KMS-11 (cell line): ENCODE data around the gene ENOX1.

Experiments
- H2AFZ ChIP-seq: fragments of 200-600 bp; sonication (generic); 2 replicates; pipeline ENCODE4 v1.6.1; 2016; ENCODE audit warnings: antibody characterized with exemption, mixed run types, low read depth
- H3K27ac ChIP-seq: fragments of 200-600 bp; sonication (generic); 2 replicates; pipeline ENCODE4 v1.6.1; 2016; ENCODE audit warnings: mild to moderate bottlenecking, mixed run types
- H3K27me3 ChIP-seq: fragments of 200-600 bp; sonication (generic); 2 replicates; pipeline ENCODE4 v1.6.1; 2017; ENCODE audit warnings: mild to moderate bottlenecking, low read depth, mixed run types, moderate library complexity; ENCODE audit not compliant: insufficient read depth
- H3K36me3 ChIP-seq: fragments of 200-600 bp; sonication (generic); 2 replicates; pipeline ENCODE4 v1.6.1; 2017; ENCODE audit warnings: mild to moderate bottlenecking, mixed run types; ENCODE audit not compliant: insufficient read depth
- H3K4me1 ChIP-seq: fragments of 200-600 bp; sonication (generic); 2 replicates; pipeline ENCODE4 v1.6.1; 2016; ENCODE audit warnings: mild to moderate bottlenecking, low read depth, mixed run types; ENCODE audit not compliant: poor library complexity, severe bottlenecking
- H3K4me2 ChIP-seq: fragments of 200-600 bp; sonication (generic); 2 replicates; pipeline ENCODE4 v1.7.0; 2016; ENCODE audit warnings: mild to moderate bottlenecking, mixed run types
- H3K4me3 ChIP-seq: fragments of 200-600 bp; sonication (generic); IDR thresholded peaks from 2 replicates; pipeline ENCODE4 v1.6.1; 2017; ENCODE audit warnings: low read depth, low read length, mixed read lengths; ENCODE audit not compliant: insufficient read depth
- H3K79me2 ChIP-seq: fragments of 200-600 bp; sonication (generic); 2 replicates; pipeline ENCODE4 v1.6.1; 2016; ENCODE audit warnings: low read depth, mixed run types; ENCODE audit not compliant: insufficient read depth
- H3K9ac ChIP-seq: fragments of 200-600 bp; sonication (generic); 2 replicates; pipeline ENCODE4 v1.6.1; 2016; ENCODE audit warnings: mild to moderate bottlenecking, mixed run types
- H4K20me1 ChIP-seq: fragments of 200-600 bp; sonication (generic); 2 replicates; pipeline ENCODE4 v1.6.1; 2016; ENCODE audit warnings: mild to moderate bottlenecking, mixed run types; ENCODE audit not compliant: insufficient read depth
- CTCF ChIP-seq: fragments of 200-600 bp; sonication (generic); conservative IDR thresholded peaks from 2 replicates; pipeline ENCODE4 v1.6.1; 2017; ENCODE audit warnings: low read depth, mild to moderate bottlenecking, antibody characterized with exemption, low read length, moderate library complexity, mixed read lengths

Gene ENOX1

GRCh38 chr13:43273362-43273761 lies 513.4 kb downstream of the ENOX1 start:
- Histone ChIP-seq H3K4me2 (no peak overlapping the region), H2AFZ (no peak overlapping the region), H3K27ac (no peak overlapping the region)

GRCh38 chr13:43272851-43273250 lies 513.9 kb downstream of the ENOX1 start:
- H3K79me2 ChIP-seq = no peaks in the 10 kb centered on the region
- no peak overlapping the region for H3K9ac ChIP-seq
- H3K27ac ChIP-seq = no peak overlapping the region
- H3K4me1 ChIP-seq = no peaks in the 10 kb centered on the region
- H3K27me3 ChIP-seq = no peaks in the 10 kb centered on the region
- H3K4me2 ChIP-seq = no peak overlapping the region
- H3K4me3 ChIP-seq = no peak overlapping the region
- H3K36me3 ChIP-seq = no peaks in the 10 kb centered on the region
- H4K20me1 ChIP-seq = no peaks in the 10 kb centered on the region
- TF ChIP-seq CTCF = no peak
- no peak overlapping the region for H2AFZ ChIP-seq

More at GRCh38 chr13:43273362-43273761, 513.4 kb downstream of the ENOX1 start:
- no peak for TF ChIP-seq CTCF
- Histone ChIP-seq H3K36me3 (no peaks in the 10 kb centered on the region), H3K27me3 (no peaks in the 10 kb centered on the region), H3K4me3 (no peak overlapping the region), H3K9ac (no peak overlapping the region), H3K4me1 (no peaks in the 10 kb centered on the region), H4K20me1 (no peaks in the 10 kb centered on the region), H3K79me2 (no peaks in the 10 kb centered on the region)

GRCh38 chr13:43271152-43271551 lies 515.6 kb downstream of the ENOX1 start:
- Histone ChIP-seq H3K79me2 (no peaks in the 10 kb centered on the region), H3K4me1 (no peaks in the 10 kb centered on the region), H3K36me3 (no peaks in the 10 kb centered on the region), H3K27me3 (no peaks in the 10 kb centered on the region), H2AFZ (no peak overlapping the region), H3K9ac (no peak overlapping the region), H3K4me3 (no peak overlapping the region), H4K20me1 (no peaks in the 10 kb centered on the region), H3K27ac (no peak overlapping the region), H3K4me2 (no peak overlapping the region)
- no peak for TF ChIP-seq CTCF

- Histone ChIP-seq H3K27ac (no peak overlapping the region), H3K27me3 (no peaks in the 10 kb centered on the region), H3K9ac (no peak overlapping the region), H3K36me3 (no peaks in the 10 kb centered on the region), H4K20me1 (no peaks in the 10 kb centered on the region), H3K79me2 (no peaks in the 10 kb centered on the region), H3K4me2 (no peak overlapping the region), H3K4me1 (no peaks in the 10 kb centered on the region), H3K4me3 (no peak overlapping the region), H2AFZ (no peak overlapping the region)
- TF ChIP-seq CTCF = no peak
Measured at GRCh38 chr13:43270130-43270830, 516.5 kb downstream of the ENOX1 start.
